Raji (cell line): ENCODE measurements around the gene KIAA1217.

Experiments used
- POLR2A ChIP-seq: IDR thresholded peaks from 2 replicates; pipeline ENCODE4 v1.6.1; 2011; ENCODE audit warnings: low read depth, low read length, control low read depth; ENCODE audit not compliant: insufficient read depth

KIAA1217 gene

GRCh38 chr10:24288581-24288980 is 79.6 kb downstream of the KIAA1217 start:
- TF ChIP-seq POLR2A: no peak

- TF ChIP-seq POLR2A: no peak
These were observed 80.3 kb downstream of the KIAA1217 start for GRCh38 chr10:24289235-24289634.

GRCh38 chr10:24292304-24293293 is 83.7 kb downstream of the KIAA1217 start:
- no peak for TF ChIP-seq POLR2A

- no peak for TF ChIP-seq POLR2A
These were observed 90.8 kb downstream of the KIAA1217 start for GRCh38 chr10:24299578-24300260.

GRCh38 chr10:24303522-24304310 is 94.8 kb downstream of the KIAA1217 start:
- no peak for TF ChIP-seq POLR2A

GRCh38 chr10:24305551-24306506 is 96.9 kb downstream of the KIAA1217 start:
- TF ChIP-seq POLR2A: no peak

GRCh38 chr10:24306507-24306875 is 97.6 kb downstream of the KIAA1217 start:
- no peak for TF ChIP-seq POLR2A

GRCh38 chr10:24307116-24307515 is 98.2 kb downstream of the KIAA1217 start:
- TF ChIP-seq POLR2A: no peak

GRCh38 chr10:24307696-24308485 is 99.0 kb downstream of the KIAA1217 start:
- no peak for TF ChIP-seq POLR2A

GRCh38 chr10:24310104-24310503 is 101.2 kb downstream of the KIAA1217 start:
- TF ChIP-seq POLR2A: no peak

- no peak for TF ChIP-seq POLR2A
These were observed 103.0 kb downstream of the KIAA1217 start for GRCh38 chr10:24311888-24312287.

- TF ChIP-seq POLR2A: no peak
These were observed 104.3 kb downstream of the KIAA1217 start for GRCh38 chr10:24313283-24313682.

GRCh38 chr10:24315211-24315610 is 106.3 kb downstream of the KIAA1217 start:
- no peak for TF ChIP-seq POLR2A
